HEK293T (cell line): Measurements from ENCODE around the gene SYTL2.

ENCODE experiments used
- BHLHE40 ChIP-seq: fragments of 450-650 bp; IDR thresholded peaks from 2 replicates; pipeline ENCODE4 v1.6.1; 2016; ENCODE audit warnings: mild to moderate bottlenecking, moderate library complexity, borderline replicate concordance
- ELF4 ChIP-seq: fragments of 450-650 bp; IDR thresholded peaks from 2 replicates; pipeline ENCODE4 v1.6.1; 2017; ENCODE audit warnings: antibody characterized with exemption
- FOXA1 ChIP-seq: fragments of 450-650 bp; IDR thresholded peaks from 2 replicates; pipeline ENCODE4 v1.6.1; 2016; ENCODE audit warnings: mild to moderate bottlenecking
- FOXK2 ChIP-seq: fragments of 450-650 bp; IDR thresholded peaks from 2 replicates; pipeline ENCODE4 v1.6.1; 2016; ENCODE audit warnings: mild to moderate bottlenecking
- FOXM1 ChIP-seq: fragments of 450-650 bp; IDR thresholded peaks from 2 replicates; pipeline ENCODE4 v1.6.1; 2017; ENCODE audit warnings: mild to moderate bottlenecking, borderline replicate concordance
- HDGF ChIP-seq: fragments of 450-650 bp; IDR thresholded peaks from 2 replicates; pipeline ENCODE4 v1.6.1; 2017; ENCODE audit warnings: antibody characterized with exemption, borderline replicate concordance
- NFRKB ChIP-seq: fragments of 450-650 bp; IDR thresholded peaks from 2 replicates; pipeline ENCODE4 v1.6.1; 2016; ENCODE audit warnings: mild to moderate bottlenecking, moderate library complexity
- SP1 ChIP-seq: fragments of 450-650 bp; IDR thresholded peaks from 2 replicates; pipeline ENCODE4 v1.6.1; 2017
- SUZ12 ChIP-seq: fragments of 450-650 bp; IDR thresholded peaks from 2 replicates; pipeline ENCODE4 v1.6.1; 2016; ENCODE audit warnings: mild to moderate bottlenecking

GRCh38 chr11:85751724-85752123 lies 59.2 kb downstream of the SYTL2 start:
- TF ChIP-seq FOXA1 (no peak), BHLHE40 (no peak), FOXM1 (no peak), SUZ12 (no peak), FOXK2 (no peak), HDGF (no peak), ELF4 (no peak), SP1 (no peak), NFRKB (no peak)
